Measurements from ENCODE around the gene PGM1.

GRCh38 chr1:63624911-63625310 lies 31.7 kb downstream of the PGM1 start:
- TF ChIP-seq CTCF (conservative IDR thresholded peaks at IDR 0.05; ENCODE audit: low read length), result no peak
- TF ChIP-seq EZH2phosphoT487 (IDR thresholded peaks at IDR 0.05; ENCODE audit: borderline replicate concordance), result no peak
